Hematopoietic multipotent progenitor cell treated with erythropoietin and hydrocortisone succinate and interleukin-3 and kit ligand, for 4 days (in vitro differentiated cells): Measurements from ENCODE around the gene FYCO1.

Experiments
- DNase-seq: peaks from one replicate; pipeline ENCODE4 v3.0.0-alpha.2; 2015

FYCO1 gene

DNA sequence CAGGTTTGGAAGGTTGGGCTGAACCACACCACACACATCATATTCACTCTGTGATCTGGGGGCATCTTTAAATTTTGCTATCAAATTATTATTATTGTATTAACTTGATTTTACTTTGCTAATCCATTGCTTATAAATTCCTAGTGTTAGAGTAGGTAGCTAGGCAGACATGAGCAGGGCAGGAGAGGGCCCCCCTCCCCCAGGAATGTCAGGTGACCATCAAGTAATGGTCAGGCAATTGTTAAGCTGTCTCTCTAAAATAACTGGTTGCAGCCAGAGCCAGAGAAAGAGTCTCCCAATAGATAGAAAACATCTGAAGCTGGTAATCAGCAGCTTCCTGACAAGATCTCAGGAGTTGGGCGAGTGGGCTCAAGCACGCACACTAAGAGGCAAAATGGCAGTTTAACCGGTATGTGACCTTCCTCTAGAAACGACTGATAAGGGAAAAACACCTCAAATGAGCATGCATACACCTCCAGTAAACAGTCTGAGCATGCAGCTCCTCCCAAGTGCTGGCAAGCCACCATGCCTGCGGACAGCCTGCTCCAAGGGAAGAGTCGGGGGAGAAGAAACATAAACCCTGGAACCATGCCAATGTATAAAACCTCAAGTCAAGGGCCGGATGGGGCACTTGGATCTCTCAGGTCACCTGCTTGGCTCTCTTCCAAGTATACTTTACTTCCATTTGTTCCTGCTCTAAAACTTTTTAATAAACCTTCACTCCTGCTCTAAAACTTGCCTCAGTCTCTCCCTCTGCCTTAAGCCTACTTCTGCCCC lies 55.4 kb downstream of the FYCO1 start:
- DNase-seq: peak; percentile 17

- DNase-seq: no peak
Measured at GRCh38 chr3:45939341-45939771, 56.3 kb downstream of the FYCO1 start.

DNA sequence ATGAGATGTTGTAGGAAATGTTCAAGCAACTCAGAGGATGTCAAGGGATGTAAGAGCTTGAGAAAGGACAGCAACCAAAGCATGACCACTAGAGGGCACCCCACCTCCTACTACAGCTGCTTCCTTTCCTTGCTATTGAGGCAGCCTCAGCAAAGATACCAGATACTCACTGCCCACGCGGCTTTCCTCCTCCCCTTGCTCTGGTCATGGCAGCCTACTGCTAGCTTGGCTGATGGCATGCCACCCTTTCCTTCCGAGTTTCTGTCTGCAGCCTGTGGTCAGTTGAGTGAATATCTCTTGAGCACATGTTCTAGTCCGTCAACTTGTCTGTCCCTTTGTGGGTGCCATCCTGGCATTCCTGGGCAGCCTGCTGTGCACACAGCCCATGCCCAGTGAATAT lies 56.8 kb downstream of the FYCO1 start:
- DNase-seq: peak; percentile 95

DNA sequence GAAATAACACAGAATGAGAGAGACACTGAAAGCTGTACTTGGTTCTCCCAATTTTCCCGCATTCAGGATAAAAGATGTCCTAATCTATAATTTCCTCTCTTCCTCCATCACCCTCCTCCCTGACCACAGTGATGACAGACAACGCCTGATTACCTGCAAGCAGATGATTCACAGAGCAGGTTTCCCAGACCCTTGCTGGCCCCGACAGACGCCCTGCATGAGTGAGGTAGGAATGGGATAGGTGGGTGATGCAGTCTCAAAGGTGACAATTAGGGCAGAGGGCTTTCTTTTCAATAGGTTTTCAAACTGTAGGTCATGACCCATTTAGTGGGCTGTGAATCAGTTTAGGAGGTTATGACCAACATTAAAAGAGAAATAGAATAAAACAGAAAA lies 57.6 kb downstream of the FYCO1 start:
- DNase-seq: no peak

- no peak for DNase-seq
Measured at GRCh38 chr3:45937206-45938042, 58.2 kb downstream of the FYCO1 start.

GRCh38 chr3:45936261-45936660 lies 59.4 kb downstream of the FYCO1 start:
- no peak for DNase-seq

DNA sequence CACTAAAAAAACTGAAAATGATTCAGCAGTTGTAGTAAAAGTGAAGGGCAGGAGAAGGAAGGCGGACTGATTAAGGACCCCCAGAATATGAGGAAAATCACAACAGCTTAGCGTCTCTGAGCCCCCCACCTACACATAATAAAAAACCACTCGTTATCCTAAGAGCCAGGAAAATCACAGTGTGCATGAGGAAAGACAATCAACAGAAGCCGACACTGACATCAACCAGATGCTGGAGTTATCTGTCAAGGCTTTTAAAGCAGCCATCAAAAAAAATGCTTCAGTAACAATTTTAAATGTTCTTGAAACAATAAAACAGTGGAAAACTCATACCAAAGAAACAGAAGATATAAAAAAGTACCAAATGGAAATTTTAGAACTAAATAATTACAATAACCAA lies 62.0 kb downstream of the FYCO1 start:
- no peak for DNase-seq

DNA sequence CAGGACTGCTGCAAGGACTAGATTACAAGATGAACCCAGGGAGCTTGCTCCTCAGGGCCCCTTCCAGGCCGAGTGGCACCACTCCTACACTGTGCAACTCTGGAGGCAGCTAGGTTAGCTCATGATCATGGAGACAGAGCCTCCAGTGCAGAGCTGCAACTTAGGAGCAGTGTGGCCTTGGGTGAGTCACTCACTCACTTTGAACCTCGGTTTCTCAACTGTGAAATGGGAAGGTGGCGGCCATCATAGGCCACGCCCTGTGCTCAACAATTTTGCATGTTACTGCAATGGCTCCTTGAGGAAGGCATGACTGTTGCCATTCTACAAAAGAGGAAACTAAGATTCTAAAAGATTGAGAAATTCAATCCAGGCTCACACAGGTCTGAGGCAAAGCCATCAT lies 63.5 kb downstream of the FYCO1 start:
- peak; percentile 14 for DNase-seq

GRCh38 chr3:45931496-45931895 lies 64.1 kb downstream of the FYCO1 start:
- no peak for DNase-seq

DNA sequence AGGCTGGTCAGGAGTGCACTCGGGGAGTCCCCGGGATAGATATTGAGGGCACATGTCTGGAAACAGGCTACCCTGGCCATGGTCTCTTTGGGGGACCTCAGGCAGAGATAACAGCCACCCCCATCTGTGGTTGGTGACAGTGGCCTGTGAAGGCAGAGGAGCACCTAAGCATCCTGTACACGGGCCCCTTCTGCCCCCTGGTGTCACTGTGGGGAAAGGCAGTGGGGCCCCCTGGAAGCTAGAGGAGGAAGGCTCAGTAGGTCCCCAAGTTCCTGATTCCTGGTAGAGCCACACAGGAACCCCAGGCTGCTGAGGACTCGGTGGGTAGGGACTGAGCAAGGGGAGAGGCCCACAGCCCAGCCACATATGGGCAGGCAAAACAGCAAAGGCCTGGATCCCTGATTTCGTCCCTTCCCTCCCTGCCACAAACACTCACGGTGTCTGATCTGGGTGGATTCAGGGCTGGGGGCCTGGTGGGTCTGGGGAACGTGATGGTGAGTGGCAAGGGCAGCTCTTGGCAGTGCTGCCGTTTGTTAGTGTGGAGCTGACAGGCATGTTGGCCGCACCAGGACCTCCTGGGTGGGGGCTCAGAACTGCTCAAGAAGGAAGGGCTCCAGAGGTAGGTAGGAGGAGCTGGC lies 66.5 kb downstream of the FYCO1 start:
- DNase-seq: peak; percentile 74

DNA sequence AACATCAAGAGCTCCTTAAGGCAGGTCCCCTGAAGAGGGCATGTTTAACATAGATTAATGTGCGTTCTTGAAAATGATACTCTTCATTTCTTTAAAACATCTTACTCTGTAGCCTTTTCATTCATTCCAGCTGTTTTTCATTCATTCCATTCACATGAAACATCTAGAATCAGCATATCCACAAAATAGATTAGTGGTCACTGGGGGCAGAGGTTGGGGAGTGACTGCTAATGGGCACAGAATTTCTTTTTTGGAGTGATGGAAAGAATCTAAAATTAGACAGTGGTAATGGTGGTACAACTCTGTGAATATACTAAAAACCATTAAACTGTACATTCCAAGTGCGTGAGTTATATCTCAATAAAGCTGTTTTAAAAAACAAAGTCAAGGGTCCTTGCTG lies 67.7 kb downstream of the FYCO1 start:
- DNase-seq: no peak

DNA sequence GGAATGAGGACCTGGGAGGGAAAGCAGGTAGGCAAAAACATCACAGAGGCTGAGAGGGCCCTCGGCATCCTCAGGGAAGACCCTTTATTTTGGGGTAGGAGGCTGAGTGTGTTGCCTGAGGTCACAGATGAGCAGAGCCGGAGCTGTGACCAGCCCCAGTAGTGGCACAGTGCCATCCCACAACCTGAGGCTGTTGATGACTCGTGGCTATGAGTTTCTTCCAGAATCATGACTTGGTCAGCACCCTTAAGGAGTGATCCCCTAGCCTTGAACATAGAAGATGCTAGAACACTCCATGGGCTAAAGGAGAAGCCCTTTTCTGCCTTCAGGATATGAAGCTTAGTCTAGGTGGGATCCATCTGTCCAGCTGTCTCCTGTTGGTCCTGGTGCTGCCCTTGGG lies 71.9 kb downstream of the FYCO1 start:
- peak; percentile 20 for DNase-seq

DNA sequence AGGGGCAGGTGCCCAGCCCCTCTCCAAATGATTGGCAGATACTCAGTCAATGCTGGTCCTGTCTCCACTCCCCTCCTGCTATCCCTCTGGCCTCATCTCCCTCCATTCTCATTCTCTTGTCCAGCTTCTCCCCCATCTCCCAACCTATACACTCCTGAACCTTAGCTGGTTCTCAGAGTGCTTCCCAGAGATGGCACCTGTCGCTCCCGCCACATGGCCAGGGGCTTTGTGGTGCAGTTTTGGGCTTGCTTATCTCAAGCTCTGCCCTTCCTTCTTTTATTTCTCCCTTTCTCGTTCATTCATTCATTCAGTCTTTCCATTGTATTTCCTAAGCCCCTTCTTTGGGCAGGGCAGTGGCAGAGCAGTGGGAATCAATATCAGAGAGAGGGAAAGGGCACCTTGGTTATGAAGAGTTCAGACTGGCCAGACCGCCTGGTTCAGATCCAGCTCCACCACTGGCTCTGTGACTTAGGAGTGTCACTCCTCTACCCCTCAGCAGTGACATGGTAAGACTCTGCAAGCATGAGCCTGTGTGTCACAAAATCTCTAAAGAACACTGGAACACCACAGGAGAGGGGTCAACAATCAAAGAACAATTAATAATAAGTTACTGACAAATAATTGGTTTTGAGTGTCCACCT lies 72.6 kb downstream of the FYCO1 start:
- DNase-seq: no peak

DNA sequence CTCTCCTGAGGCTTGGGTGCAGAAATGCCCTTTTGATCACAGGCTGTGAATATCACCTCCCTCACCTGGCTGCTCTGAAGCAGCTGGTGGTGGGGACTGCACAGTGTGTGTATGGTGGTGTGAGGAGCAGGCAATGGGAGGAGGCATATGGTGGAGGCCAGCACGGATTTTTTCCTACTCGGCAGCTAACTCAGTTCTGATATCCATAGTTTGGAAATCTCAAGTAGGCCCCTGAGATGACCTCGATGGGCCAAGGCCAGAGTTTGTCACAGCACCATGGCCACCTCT lies 73.6 kb downstream of the FYCO1 start:
- no peak for DNase-seq

- no peak for DNase-seq
Measured at GRCh38 chr3:45921158-45922038, 74.2 kb downstream of the FYCO1 start.

- DNase-seq: no peak
Measured at GRCh38 chr3:45917146-45917898, 78.3 kb downstream of the FYCO1 start.

GRCh38 chr3:45915518-45916231 lies 79.9 kb downstream of the FYCO1 start:
- no peak for DNase-seq

DNA sequence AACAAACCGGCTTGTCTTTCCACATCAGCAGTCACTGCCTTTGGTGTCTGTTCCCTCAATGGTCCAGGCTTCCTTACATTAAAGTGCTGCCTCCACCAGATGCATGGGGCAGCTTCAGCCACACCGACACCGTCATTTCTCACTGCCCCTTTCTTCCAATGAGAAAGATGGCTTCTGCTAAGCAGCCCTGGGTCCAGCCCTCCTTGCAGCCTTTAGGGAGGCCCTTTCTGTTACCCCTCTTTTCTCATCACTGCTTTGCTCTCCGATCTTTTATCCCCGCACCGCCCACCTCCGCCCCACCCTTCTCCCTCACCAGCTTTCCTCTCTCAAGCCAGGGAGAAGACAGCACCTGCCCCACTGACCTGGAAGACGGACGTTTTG lies 80.6 kb downstream of the FYCO1 start:
- DNase-seq: no peak

- DNase-seq: no peak
Measured at GRCh38 chr3:45914362-45915058, 81.1 kb downstream of the FYCO1 start.

DNA sequence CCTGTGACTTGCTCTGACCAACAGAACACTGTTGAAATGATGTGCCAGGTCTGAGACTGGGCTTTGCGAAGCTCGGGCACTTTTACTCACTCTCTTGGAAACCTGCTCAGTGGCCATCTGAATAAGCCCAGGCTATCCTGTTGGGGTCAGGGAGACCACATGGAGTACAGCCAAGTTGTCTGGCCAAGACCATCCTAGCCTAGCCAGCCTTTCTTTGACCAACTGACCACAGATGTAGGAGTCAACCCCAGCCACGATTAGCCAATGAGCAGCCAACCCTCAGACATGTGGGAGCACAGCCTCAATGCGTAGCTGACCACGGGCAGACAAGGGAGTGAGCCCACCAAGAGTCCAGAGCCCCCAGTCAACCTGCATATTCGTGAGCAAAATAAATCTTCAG lies 83.2 kb downstream of the FYCO1 start:
- no peak for DNase-seq
